KMS-11 (cell line): ENCODE data around the gene NHERF2.
"Not testable (repeated sequence)": the region's sequence is repeated elsewhere in the genome, so short reads cannot be mapped to it uniquely, and the experiment has no call there.

Experiments used
- H2AFZ ChIP-seq: fragments of 200-600 bp; sonication (generic); 2 replicates; pipeline ENCODE4 v1.6.1; 2016; ENCODE audit warnings: antibody characterized with exemption, mixed run types, low read depth
- H3K27ac ChIP-seq: fragments of 200-600 bp; sonication (generic); 2 replicates; pipeline ENCODE4 v1.6.1; 2016; ENCODE audit warnings: mild to moderate bottlenecking, mixed run types
- H3K27me3 ChIP-seq: fragments of 200-600 bp; sonication (generic); 2 replicates; pipeline ENCODE4 v1.6.1; 2017; ENCODE audit warnings: mild to moderate bottlenecking, low read depth, mixed run types, moderate library complexity; ENCODE audit not compliant: insufficient read depth
- H3K36me3 ChIP-seq: fragments of 200-600 bp; sonication (generic); 2 replicates; pipeline ENCODE4 v1.6.1; 2017; ENCODE audit warnings: mild to moderate bottlenecking, mixed run types; ENCODE audit not compliant: insufficient read depth
- H3K4me1 ChIP-seq: fragments of 200-600 bp; sonication (generic); 2 replicates; pipeline ENCODE4 v1.6.1; 2016; ENCODE audit warnings: mild to moderate bottlenecking, low read depth, mixed run types; ENCODE audit not compliant: poor library complexity, severe bottlenecking
- H3K4me2 ChIP-seq: fragments of 200-600 bp; sonication (generic); 2 replicates; pipeline ENCODE4 v1.7.0; 2016; ENCODE audit warnings: mild to moderate bottlenecking, mixed run types
- H3K4me3 ChIP-seq: fragments of 200-600 bp; sonication (generic); IDR thresholded peaks from 2 replicates; pipeline ENCODE4 v1.6.1; 2017; ENCODE audit warnings: low read depth, low read length, mixed read lengths; ENCODE audit not compliant: insufficient read depth
- H3K79me2 ChIP-seq: fragments of 200-600 bp; sonication (generic); 2 replicates; pipeline ENCODE4 v1.6.1; 2016; ENCODE audit warnings: low read depth, mixed run types; ENCODE audit not compliant: insufficient read depth
- H3K9ac ChIP-seq: fragments of 200-600 bp; sonication (generic); 2 replicates; pipeline ENCODE4 v1.6.1; 2016; ENCODE audit warnings: mild to moderate bottlenecking, mixed run types
- H4K20me1 ChIP-seq: fragments of 200-600 bp; sonication (generic); 2 replicates; pipeline ENCODE4 v1.6.1; 2016; ENCODE audit warnings: mild to moderate bottlenecking, mixed run types; ENCODE audit not compliant: insufficient read depth
- CTCF ChIP-seq: fragments of 200-600 bp; sonication (generic); conservative IDR thresholded peaks from 2 replicates; pipeline ENCODE4 v1.6.1; 2017; ENCODE audit warnings: low read depth, mild to moderate bottlenecking, antibody characterized with exemption, low read length, moderate library complexity, mixed read lengths

NHERF2 gene

GRCh38 chr16:2008631-2009163 is 18.0 kb upstream of the NHERF2 start:
- H3K27ac ChIP-seq: peak overlapping the region; percentile 61

GRCh38 chr16:2009164-2009711 is 17.5 kb upstream of the NHERF2 start:
- peak overlapping the region; percentile 54; the same call in 1 of the 2 replicates for H2AFZ ChIP-seq
- no peak; the same call in 1 of the 2 replicates for TF ChIP-seq CTCF
- no peaks in the 10 kb centered on the region for H3K36me3 ChIP-seq
- H3K4me1 ChIP-seq: peaks cover 23% of the 10 kb centered on the region
- H3K4me2 ChIP-seq: peak overlapping the region; percentile 96
- peaks cover 15% of the 10 kb centered on the region for H4K20me1 ChIP-seq
- H3K4me3 ChIP-seq: no peak overlapping the region
- no peaks in the 10 kb centered on the region for H3K27me3 ChIP-seq
- H3K27ac ChIP-seq: peak overlapping the region; percentile 61
- H3K79me2 ChIP-seq: peaks cover 50% of the 10 kb centered on the region
- H3K9ac ChIP-seq: peak overlapping the region; percentile 78

More at GRCh38 chr16:2008631-2009163, 18.0 kb upstream of the NHERF2 start:
- peak overlapping the region; percentile 96 for H3K4me2 ChIP-seq
- no peak overlapping the region for H3K4me3 ChIP-seq
- H2AFZ ChIP-seq: peak overlapping the region; percentile 54; the same call in 1 of the 2 replicates
- H3K36me3 ChIP-seq: no peaks in the 10 kb centered on the region
- H4K20me1 ChIP-seq: peaks cover 15% of the 10 kb centered on the region
- no peak for TF ChIP-seq CTCF
- peak overlapping the region; percentile 78 for H3K9ac ChIP-seq
- no peaks in the 10 kb centered on the region for H3K27me3 ChIP-seq
- peaks cover 23% of the 10 kb centered on the region for H3K4me1 ChIP-seq
- peaks cover 51% of the 10 kb centered on the region for H3K79me2 ChIP-seq

GRCh38 chr16:2009791-2010510 is 16.8 kb upstream of the NHERF2 start, which contains the start of gene ZNF598:
TSS of gene ZNF598 (minus strand) at chr16:2009821.
- Histone ChIP-seq H3K9ac (peak within 1 kb of the TSS; percentile 87), H4K20me1 (peaks cover 15% of the 10 kb centered on the region), H2AFZ (peak within 1 kb of the TSS; percentile 76), H3K27ac (peak within 1 kb of the TSS; percentile 61), H3K27me3 (no peaks in the 10 kb centered on the region), H3K4me1 (peaks cover 23% of the 10 kb centered on the region), H3K4me3 (peak within 1 kb of the TSS; percentile 56), H3K4me2 (peak within 1 kb of the TSS; percentile 96), H3K36me3 (no peaks in the 10 kb centered on the region), H3K79me2 (peaks cover 43% of the 10 kb centered on the region)
- no peak; the same call in 1 of the 2 replicates for TF ChIP-seq CTCF

- not testable (repeated sequence) for H2AFZ ChIP-seq, H3K27me3 ChIP-seq, H3K36me3 ChIP-seq, H3K4me3 ChIP-seq, H3K27ac ChIP-seq, H3K9ac ChIP-seq, H3K4me2 ChIP-seq
- Histone ChIP-seq H4K20me1 (peaks cover 12% of the 10 kb centered on the region), H3K4me1 (peaks cover 23% of the 10 kb centered on the region), H3K79me2 (peaks cover 27% of the 10 kb centered on the region)
Observed at GRCh38 chr16:2011726-2012125, 15.0 kb upstream of the NHERF2 start.
